ENCODE measurements around the gene OR9G1. TPM values are rescaled to one million over a fixed set of nuclear protein-coding genes. Genes with fewer than 3 reads are reported as not detected.

The OR9G1 gene
- total RNA-seq, 1 donor from 2014 or later: not detected

Small RNAs within 50 kb of the gene (microRNA-seq; reads per million reads assigned to microRNA genes)
- not detected for gene MIR6128

Other genes starting within 250 kb of the OR9G1 start
- not detected in 2 replicates for gene OR5M3, start 225.7 kb upstream of the OR9G1 start, total RNA-seq
- gene OR5M8, start 207.7 kb upstream of the OR9G1 start, total RNA-seq: not detected in 2 replicates
- gene OR5M11, start 155.8 kb upstream of the OR9G1 start, total RNA-seq: not detected in 2 replicates
- not detected in 2 replicates for gene OR5M10, start 121.4 kb upstream of the OR9G1 start, total RNA-seq
- not detected in 2 replicates for gene OR5M1, start 84.2 kb upstream of the OR9G1 start, total RNA-seq
- gene OR5AP2, start 56.7 kb upstream of the OR9G1 start, total RNA-seq: not detected in 2 replicates
- gene OR5AR1, start 35.4 kb upstream of the OR9G1 start, total RNA-seq: not detected in 2 replicates
- gene OR9G4, start 49.6 kb downstream of the OR9G1 start, total RNA-seq: not detected in 2 replicates